Adrenal gland (tissue), 5 donors: ENCODE data around the gene RBP7.

ENCODE experiments used
- CTCF ChIP-seq, 6 experiments: fragments of 450-650 bp in 4 of 6; fragments of 200-600 bp in 2 of 6; sonication (generic) in 1 of 6; IDR thresholded peaks; 1 replicate in 5 of 6; 2 replicates in 1 of 6; pipeline versions ENCODE4 v1.5.1 to v1.8.0; 2016 to 2021; ENCODE audit warnings: antibody characterized with exemption in 6 of 6, mild to moderate bottlenecking in 2 of 6, moderate library complexity in 1 of 6
- POLR2A ChIP-seq, 2 donors: fragments of 450-650 bp; IDR thresholded peaks; one replicate each; pipeline ENCODE4 v1.6.1; 2017; ENCODE audit warnings: antibody characterized with exemption in 2 of 2, mild to moderate bottlenecking in 2 of 2, moderate library complexity in 1 of 2
- donor health status: DM: no; HTN: no; CAD: no.

GRCh38 chr1:10032590-10033358, 35.7 kb downstream of the RBP7 start, which contains the start of gene UBE4B:
- TF ChIP-seq CTCF (IDR thresholded peaks at IDR 0.05) = peak; percentile 44 to 94 (median 81)
- TF ChIP-seq POLR2A (IDR thresholded peaks at IDR 0.05) = no peak
